Hepatocyte (in vitro differentiated cells): ENCODE data around the gene LMCD1. TPM values are rescaled to one million over a fixed set of nuclear protein-coding genes. Genes with fewer than 3 reads are reported as not detected.

Source experiments
- DNase-seq: peaks from one replicate; pipeline ENCODE4 v3.0.0-alpha.2; 2016; ENCODE audit warnings: low spot score
- H2AFZ ChIP-seq: fragments of 200-600 bp; sonication (generic); 2 replicates; pipeline ENCODE4 v1.6.0; 2016; ENCODE audit warnings: antibody characterized with exemption, mild to moderate bottlenecking
- H3K27ac ChIP-seq: fragments of 200-600 bp; sonication (generic); 2 replicates; pipeline ENCODE4 v1.5.1; 2016; ENCODE audit warnings: mild to moderate bottlenecking
- H3K27me3 ChIP-seq: fragments of 200-600 bp; sonication (generic); 2 replicates; pipeline ENCODE4 v1.6.1; 2016
- H3K36me3 ChIP-seq: fragments of 200-600 bp; sonication (generic); replicated peaks from 2 replicates; pipeline ENCODE4 v1.5.1; 2016; ENCODE audit warnings: low read depth; ENCODE audit not compliant: insufficient read depth
- H3K4me1 ChIP-seq: fragments of 200-600 bp; sonication (generic); 2 replicates; pipeline ENCODE4 v1.5.1; 2016; ENCODE audit warnings: mild to moderate bottlenecking, moderate library complexity; ENCODE audit not compliant: insufficient read depth
- H3K4me2 ChIP-seq: fragments of 200-600 bp; sonication (generic); 2 replicates; pipeline ENCODE4 v1.6.0; 2016
- H3K4me3 ChIP-seq: fragments of 200-600 bp; sonication (generic); 2 replicates; pipeline ENCODE4 v1.5.1; 2016; ENCODE audit warnings: mild to moderate bottlenecking
- H3K79me2 ChIP-seq: fragments of 200-600 bp; sonication (generic); 2 replicates; pipeline ENCODE4 v1.6.0; 2017; ENCODE audit warnings: mild to moderate bottlenecking
- H3K9me2 ChIP-seq: fragments of 200-600 bp; sonication (generic); replicated peaks from 2 replicates; pipeline ENCODE4 v1.6.0; 2017; ENCODE audit warnings: mild to moderate bottlenecking; ENCODE audit not compliant: insufficient read depth
- H3K9me3 ChIP-seq: fragments of 200-600 bp; sonication (generic); 2 replicates; pipeline ENCODE4 v1.5.1; 2016; ENCODE audit warnings: low read depth, mild to moderate bottlenecking
- H4K20me1 ChIP-seq: fragments of 200-600 bp; sonication (generic); 2 replicates; pipeline ENCODE4 v1.6.0; 2016; ENCODE audit warnings: mild to moderate bottlenecking; ENCODE audit not compliant: insufficient read depth, poor library complexity, severe bottlenecking
- EZH2 ChIP-seq: fragments of 200-600 bp; sonication (generic); IDR thresholded peaks from 2 replicates; pipeline ENCODE4 v1.6.1; 2016; ENCODE audit warnings: antibody characterized with exemption, mild to moderate bottlenecking, borderline replicate concordance
- EZH2phosphoT487 ChIP-seq: fragments of 200-600 bp; sonication (generic); IDR thresholded peaks from one replicate; pipeline ENCODE4 v1.6.1; 2018; ENCODE audit warnings: antibody characterized with exemption, mild to moderate bottlenecking, low read depth, moderate library complexity; ENCODE audit not compliant: unreplicated experiment, severe bottlenecking
- WGBS: methylation state at CpG from one replicate; pipeline ENCODE4 v1.1.6; 2016; ENCODE audit warnings: low lambda C conversion rate; ENCODE audit errors: missing lambda C conversion rate; 5-methylcytosine and 5-hydroxymethylcytosine counted together
- polyA plus RNA-seq: library from polyadenylated mRNA; unstranded; fragments of >200 nt; fragmentation: Nextera tagmentation; extraction: Ambion mirVana; gene quantifications from 2 replicates; pipeline ENCODE4 v1.2.1, GENCODE V29; 2016
- total RNA-seq: library from RNA; depleted of rRNA; stranded (reverse); fragments of >200 nt; gene quantifications from 2 replicates; pipeline ENCODE4 v1.2.3, GENCODE V29; 2014
- TF ChIP-seq, protein P1 (sequence below): fragments of 200-600 bp; sonication (generic); IDR thresholded peaks from 2 replicates; pipeline ENCODE4 v1.5.1; 2016; ENCODE audit warnings: antibody characterized with exemption, mild to moderate bottlenecking; ENCODE audit not compliant: poor library complexity

LMCD1 gene
- total and polyA plus RNA-seq, 2 experiments from 2014 or later, result 195 to 347 TPM

- Histone ChIP-seq H3K27ac (no peak overlapping the region), H4K20me1 (no peaks in the 10 kb centered on the region), H3K4me3 (no peak overlapping the region), H3K4me2 (no peak overlapping the region), H3K36me3 (no peaks in the 10 kb centered on the region), H3K9me2 (no peaks in the 10 kb centered on the region), H3K27me3 (no peaks in the 10 kb centered on the region), H3K79me2 (no peaks in the 10 kb centered on the region), H3K4me1 (no peaks in the 10 kb centered on the region), H2AFZ (no peak overlapping the region), H3K9me3 (no peaks in the 10 kb centered on the region)
- WGBS, result 60% methylated on average over 3 of the region's 3 CpGs
- TF ChIP-seq, protein P1, sequence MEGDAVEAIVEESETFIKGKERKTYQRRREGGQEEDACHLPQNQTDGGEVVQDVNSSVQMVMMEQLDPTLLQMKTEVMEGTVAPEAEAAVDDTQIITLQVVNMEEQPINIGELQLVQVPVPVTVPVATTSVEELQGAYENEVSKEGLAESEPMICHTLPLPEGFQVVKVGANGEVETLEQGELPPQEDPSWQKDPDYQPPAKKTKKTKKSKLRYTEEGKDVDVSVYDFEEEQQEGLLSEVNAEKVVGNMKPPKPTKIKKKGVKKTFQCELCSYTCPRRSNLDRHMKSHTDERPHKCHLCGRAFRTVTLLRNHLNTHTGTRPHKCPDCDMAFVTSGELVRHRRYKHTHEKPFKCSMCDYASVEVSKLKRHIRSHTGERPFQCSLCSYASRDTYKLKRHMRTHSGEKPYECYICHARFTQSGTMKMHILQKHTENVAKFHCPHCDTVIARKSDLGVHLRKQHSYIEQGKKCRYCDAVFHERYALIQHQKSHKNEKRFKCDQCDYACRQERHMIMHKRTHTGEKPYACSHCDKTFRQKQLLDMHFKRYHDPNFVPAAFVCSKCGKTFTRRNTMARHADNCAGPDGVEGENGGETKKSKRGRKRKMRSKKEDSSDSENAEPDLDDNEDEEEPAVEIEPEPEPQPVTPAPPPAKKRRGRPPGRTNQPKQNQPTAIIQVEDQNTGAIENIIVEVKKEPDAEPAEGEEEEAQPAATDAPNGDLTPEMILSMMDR, result no peak
- no peak for TF ChIP-seq EZH2
- TF ChIP-seq EZH2phosphoT487, result no peak
- DNase-seq, result no peak
Measured at GRCh38 chr3:8571256-8571655, 69.6 kb downstream of the LMCD1 start.

DNA sequence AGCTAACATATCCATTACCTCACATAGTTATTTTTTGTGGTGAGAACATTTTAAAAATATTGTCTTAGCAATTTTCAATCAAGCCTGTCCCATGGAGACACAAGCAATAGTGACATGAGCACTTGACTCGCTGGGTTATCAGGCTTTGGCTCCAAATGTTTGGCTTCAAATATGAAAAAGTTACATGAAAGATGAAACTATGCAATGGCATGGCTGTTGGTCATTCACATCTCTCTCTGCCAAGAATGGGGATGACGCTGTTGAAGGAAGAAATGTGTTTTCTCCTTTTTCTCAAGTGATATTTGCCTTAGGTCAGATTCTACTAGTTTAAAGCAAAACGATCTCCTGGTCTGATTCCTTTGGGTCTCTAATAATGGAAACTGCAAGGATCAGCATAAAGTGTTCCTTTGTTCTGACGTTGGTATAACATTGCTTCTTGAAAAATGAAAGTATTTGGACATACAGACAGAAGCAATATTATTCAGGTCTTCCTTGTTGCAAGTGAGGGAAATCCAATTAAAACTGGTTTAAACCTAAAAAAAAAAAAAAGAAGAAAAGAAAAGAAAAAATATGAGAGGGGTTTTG, 71.8 kb downstream of the LMCD1 start:
- no peak overlapping the region for H2AFZ ChIP-seq
- H3K79me2 ChIP-seq, result no peaks in the 10 kb centered on the region
- H3K27ac ChIP-seq, result no peak overlapping the region
- no peaks in the 10 kb centered on the region for H3K9me3 ChIP-seq
- TF ChIP-seq EZH2phosphoT487, result no peak
- no peak for TF ChIP-seq EZH2
- TF ChIP-seq, protein P1, result no peak
- DNase-seq, result no peak
- H3K27me3 ChIP-seq, result no peaks in the 10 kb centered on the region
- H3K4me3 ChIP-seq, result no peak overlapping the region
- H3K4me1 ChIP-seq, result no peaks in the 10 kb centered on the region
- no peaks in the 10 kb centered on the region for H3K9me2 ChIP-seq
- no peaks in the 10 kb centered on the region for H4K20me1 ChIP-seq
- 90% methylated on average over 4 of the region's 4 CpGs for WGBS
- H3K4me2 ChIP-seq, result no peak overlapping the region
- no peaks in the 10 kb centered on the region for H3K36me3 ChIP-seq

- Histone ChIP-seq H3K4me1 (no peaks in the 10 kb centered on the region), H2AFZ (no peak overlapping the region), H3K9me2 (no peaks in the 10 kb centered on the region), H3K27ac (no peak overlapping the region), H3K36me3 (no peaks in the 10 kb centered on the region), H3K4me3 (no peak overlapping the region), H3K79me2 (no peaks in the 10 kb centered on the region), H3K27me3 (no peaks in the 10 kb centered on the region), H3K4me2 (no peak overlapping the region), H3K9me3 (no peaks in the 10 kb centered on the region), H4K20me1 (no peaks in the 10 kb centered on the region)
- DNase-seq, result no peak
- no peak for TF ChIP-seq EZH2phosphoT487
- WGBS, result 97% methylated on average over 2 of the region's 2 CpGs
Measured at GRCh38 chr3:8574040-8574669, 72.5 kb downstream of the LMCD1 start.

DNA sequence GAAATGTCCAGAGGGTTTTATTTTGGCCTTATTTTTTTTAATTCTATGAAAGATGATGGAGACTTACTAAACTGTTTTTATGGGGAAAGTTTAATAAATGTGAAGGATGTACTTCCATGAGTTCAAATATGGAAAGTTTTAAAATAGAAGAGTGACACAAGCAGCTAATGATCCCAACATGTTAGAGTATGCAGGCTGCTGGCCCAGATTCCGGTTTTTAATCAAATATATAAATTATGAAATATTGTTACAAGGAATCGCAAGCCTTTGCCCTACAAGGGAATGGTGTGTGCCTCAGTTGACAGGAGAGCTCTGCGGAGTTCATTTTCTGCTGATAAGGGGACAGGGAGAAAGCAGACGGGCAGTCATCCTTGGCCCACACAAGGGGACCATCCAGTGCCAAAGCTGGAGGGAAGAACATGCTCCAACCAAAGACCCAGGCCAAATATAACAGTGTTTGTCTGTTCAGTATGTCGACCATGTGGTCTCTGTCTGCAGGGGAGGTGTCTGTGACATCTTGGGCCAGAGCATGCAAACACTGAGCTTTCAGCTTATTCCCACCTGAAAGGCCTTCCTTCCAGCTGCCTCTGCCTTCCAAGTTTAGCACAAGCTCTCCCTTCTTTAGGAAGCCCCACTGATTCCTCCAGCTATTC, 73.2 kb downstream of the LMCD1 start:
- TF ChIP-seq, protein P1, result no peak
- TF ChIP-seq EZH2phosphoT487 (no peak), EZH2 (no peak)
- H3K27ac ChIP-seq, result no peak overlapping the region
- no peaks in the 10 kb centered on the region for H3K79me2 ChIP-seq
- no peaks in the 10 kb centered on the region for H4K20me1 ChIP-seq
- no peak for DNase-seq
- H2AFZ ChIP-seq, result no peak overlapping the region
- no peaks in the 10 kb centered on the region for H3K4me1 ChIP-seq
- H3K9me3 ChIP-seq, result no peaks in the 10 kb centered on the region
- H3K27me3 ChIP-seq, result no peaks in the 10 kb centered on the region
- H3K4me2 ChIP-seq, result no peak overlapping the region
- H3K9me2 ChIP-seq, result no peaks in the 10 kb centered on the region
- 86% methylated on average over 5 of the region's 5 CpGs for WGBS
- no peak overlapping the region for H3K4me3 ChIP-seq
- H3K36me3 ChIP-seq, result no peaks in the 10 kb centered on the region
